HepG2 (cell line): ENCODE results near the gene GLUD1. TPM values are rescaled to one million over a fixed set of nuclear protein-coding genes. Genes with fewer than 3 reads are reported as not detected.
"Not testable (repeated sequence)": the region's sequence is repeated elsewhere in the genome, so short reads cannot be mapped to it uniquely, and the experiment has no call there.

ENCODE experiments used
- ATAC-seq: fragments of 200-7000 bp; cut with Tn5 transposase; 3 replicates; pipeline ENCODE4 v1.9.1; 2020; ENCODE audit warnings: mild to moderate bottlenecking, moderate library complexity
- BruUV-seq: library from RNA; stranded (reverse); fragments of 400-500 nt; replicated peaks from 2 replicates; lab custom pipeline; 2021; lab: Mats Ljungman, UMichigan
- CTCF ChIA-PET: fragments of 300-600 bp; formaldehyde crosslinking; extraction: SDS; loops from one replicate; lab custom pipeline; 2021; ENCODE audit warnings: low total read pairs, inconsistent platforms, low intra/inter-chr PET ratio; lab: Yijun Ruan, JAX
- POLR2A ChIA-PET: fragments of 350-600 bp; sonication (Branson Sonifier 250); formaldehyde crosslinking; loops from one replicate; lab custom pipeline; 2020; ENCODE audit warnings: antibody characterized with exemption, inconsistent platforms; lab: Yijun Ruan, JAX
- DNase-seq: peaks from one replicate; pipeline ENCODE4 v3.0.0-alpha.2; 2015; ENCODE audit warnings: low spot score
- FAIRE-seq: peaks from 3 replicates; lab custom pipeline; 2011; peaks lifted over from hg19 to GRCh38; lab: Jason Lieb, UNC
- H2AFZ ChIP-seq: one replicate; pipeline ENCODE4 v1.6.1; 2011; ENCODE audit warnings: low read length, inconsistent platforms
- H3K27ac ChIP-seq: fragments of 300-600 bp; 3 replicates; pipeline ENCODE4 v1.8.0; 2011; ENCODE audit warnings: mixed run types, mild to moderate bottlenecking, mixed read lengths, low read length, inconsistent platforms; ENCODE audit not compliant: insufficient read depth; ENCODE audit errors: extremely low read length
- H3K27me3 ChIP-seq, 2 experiments: fragments of 200-600 bp in 1 of 2; 2 replicates in 1 of 2; 3 replicates in 1 of 2; pipeline versions ENCODE4 v1.6.0 to v1.8.0; 2011; ENCODE audit warnings: low read length in 2 of 2, mild to moderate bottlenecking in 2 of 2, moderate library complexity in 2 of 2, inconsistent platforms in 1 of 2; ENCODE audit not compliant: insufficient read depth in 2 of 2, control insufficient read depth in 1 of 2
- H3K36me3 ChIP-seq, 2 experiments: fragments of 200-600 bp in 1 of 2; replicated peaks in 1 of 2; 2 replicates in 1 of 2; 3 replicates in 1 of 2; pipeline versions ENCODE4 v1.5.1 to v1.8.0; 2011; ENCODE audit warnings: low read length in 2 of 2, inconsistent platforms in 1 of 2; ENCODE audit not compliant: insufficient read depth in 2 of 2, control insufficient read depth in 1 of 2
- H3K4me1 ChIP-seq: 2 replicates; pipeline ENCODE4 v1.5.1; 2012; ENCODE audit warnings: low read length, inconsistent platforms; ENCODE audit not compliant: insufficient read depth
- H3K4me2 ChIP-seq: 2 replicates; pipeline ENCODE4 v1.6.0; 2011; ENCODE audit warnings: low read depth, low read length, inconsistent platforms
- H3K4me3 ChIP-seq, 3 experiments: fragments of 200-600 bp in 1 of 3; sonication (generic), shearing (Covaris generic) in 1 of 3; replicated peaks in 1 of 3; 2 replicates each; pipeline ENCODE4 v1.5.1; 2011 to 2016; ENCODE audit warnings: low read length in 3 of 3, inconsistent platforms in 2 of 3, low read depth in 2 of 3, mild to moderate bottlenecking in 2 of 3, control low read depth in 1 of 3, mixed read lengths in 1 of 3; ENCODE audit not compliant: insufficient read depth in 1 of 3
- H3K79me2 ChIP-seq: one replicate; pipeline ENCODE4 v1.6.1; 2011; ENCODE audit warnings: low read length, inconsistent platforms; ENCODE audit not compliant: insufficient read depth
- H3K9ac ChIP-seq: 2 replicates; pipeline ENCODE4 v1.6.0; 2011; ENCODE audit warnings: mild to moderate bottlenecking, low read depth, low read length, inconsistent platforms; ENCODE audit not compliant: insufficient read depth
- H3K9me3 ChIP-seq: 2 replicates; pipeline ENCODE4 v1.5.1; 2012; ENCODE audit warnings: mild to moderate bottlenecking, low read length
- H4K20me1 ChIP-seq: 2 replicates; pipeline ENCODE4 v1.6.0; 2011; ENCODE audit warnings: inconsistent platforms, mild to moderate bottlenecking, low read length, moderate library complexity; ENCODE audit not compliant: insufficient read depth
- ASH2L ChIP-seq: fragments of 300-600, 200-600 bp; sonication (generic); IDR thresholded peaks from 2 replicates; pipeline ENCODE4 v1.7.0; 2017; ENCODE audit warnings: low read depth, mild to moderate bottlenecking, moderate library complexity, mixed read lengths, low read length; ENCODE audit not compliant: insufficient read length
- CREB1 ChIP-seq, 2 experiments: fragments of 450-650 bp in 1 of 2; IDR thresholded peaks; 2 replicates each; pipeline ENCODE4 v1.6.1; 2016 to 2017; ENCODE audit warnings: control low read depth in 1 of 2, mild to moderate bottlenecking in 1 of 2, missing compliant biosample characterization in 1 of 2, missing genetic modification characterization in 1 of 2
- EHMT2 ChIP-seq: fragments of 200-600 bp; sonication (generic); IDR thresholded peaks from 2 replicates; pipeline ENCODE4 v1.7.0; 2017; ENCODE audit warnings: antibody characterized with exemption, low read depth, low read length, borderline replicate concordance
- ERF ChIP-seq: IDR thresholded peaks from 2 replicates; pipeline ENCODE4 v1.6.1; 2018; ENCODE audit warnings: missing biosample characterization, missing genetic modification reagents
- FOXO1 ChIP-seq: sonication (generic); formaldehyde crosslinking; IDR thresholded peaks from 2 replicates; pipeline ENCODE4 v1.4.0; 2020; ENCODE audit warnings: missing genetic modification reagents
- FOXP1 ChIP-seq, 2 experiments: fragments of 450-650 bp in 1 of 2; IDR thresholded peaks; 2 replicates each; pipeline ENCODE4 v1.6.1; 2017 to 2018; ENCODE audit warnings: antibody characterized with exemption in 1 of 2
- GATAD2A ChIP-seq: IDR thresholded peaks from 2 replicates; pipeline ENCODE4 v1.6.1; 2016
- HDAC2 ChIP-seq: sonication (generic); formaldehyde crosslinking; IDR thresholded peaks from 2 replicates; pipeline ENCODE4 v1.4.0; 2020; ENCODE audit warnings: missing genetic modification reagents
- MEF2D ChIP-seq: sonication (generic); formaldehyde crosslinking; IDR thresholded peaks from 2 replicates; pipeline ENCODE4 v1.5.1; 2020; ENCODE audit warnings: mild to moderate bottlenecking, missing genetic modification reagents
- MEIS1 ChIP-seq: sonication (generic); formaldehyde crosslinking; IDR thresholded peaks from 2 replicates; pipeline ENCODE4 v1.9.0; 2021; ENCODE audit warnings: mild to moderate bottlenecking, missing genetic modification reagents, moderate library complexity, borderline replicate concordance
- RARA ChIP-seq: IDR thresholded peaks from 2 replicates; pipeline ENCODE4 v1.6.1; 2016; ENCODE audit warnings: missing genetic modification reagents, missing compliant biosample characterization
- SOX13 ChIP-seq, 3 experiments: fragments of 450-650 bp in 1 of 3; sonication (generic) in 1 of 3; formaldehyde crosslinking in 1 of 3; IDR thresholded peaks in 2 of 3; conservative IDR thresholded peaks in 1 of 3; 2 replicates each; pipeline versions ENCODE4 v1.5.0 to v1.6.1; 2016 to 2020; ENCODE audit warnings: antibody characterized with exemption in 1 of 3, mild to moderate bottlenecking in 1 of 3, missing compliant biosample characterization in 1 of 3, missing genetic modification reagents in 1 of 3, moderate library complexity in 1 of 3
- SOX5 ChIP-seq: IDR thresholded peaks from 2 replicates; pipeline ENCODE4 v1.6.1; 2016; ENCODE audit warnings: borderline replicate concordance
- ZC3H13 ChIP-seq: sonication (generic); formaldehyde crosslinking; IDR thresholded peaks from 2 replicates; pipeline ENCODE4 v1.8.1; 2023; ENCODE audit warnings: mild to moderate bottlenecking, missing genetic modification reagents, moderate library complexity
- WGBS: methylation state at CpG from one replicate; pipeline ENCODE4 v1.1.6; 2017; ENCODE audit warnings: low lambda C conversion rate; 5-methylcytosine and 5-hydroxymethylcytosine counted together
- in situ Hi-C: cut with HindIII; loops from 2 replicates; pipeline ENCODE4 v1.10.0; 2017; ENCODE audit warnings: low pct_unique_long_range_greater_than_20kb; ENCODE audit not compliant: extremely low pct_ligation_motif_present
- intact Hi-C: fragments of 100-400 bp; cut with micrococcal nuclease; formaldehyde crosslinking; loops from one replicate; pipeline ENCODE4 v1.10.0; 2022; ENCODE audit not compliant: unreplicated experiment
- polyA plus RNA-seq, 8 experiments: library from polyadenylated mRNA; depleted of rRNA in 3 of 8; stranded (reverse) in 7 of 8; unstranded in 1 of 8; fragments of >200 nt; fragmentation: Illumina TruSeq in 4 of 8; extraction: Trizol in 4 of 8; gene quantifications; 2 replicates each; pipeline versions ENCODE4 v1.2.1 to v1.2.3, GENCODE V29; 2011 to 2016; ENCODE audit warnings: low read depth in 4 of 8, missing spikeins in 1 of 8, mixed read lengths in 1 of 8; ENCODE audit not compliant: insufficient read depth in 1 of 8
- total RNA-seq, 5 experiments: library from RNA; depleted of rRNA; stranded (reverse); fragments of >200 nt; fragmentation: Illumina TruSeq; extraction: Trizol; gene quantifications; 2 replicates each; pipeline ENCODE4 v1.2.3, GENCODE V29; 2016; ENCODE audit warnings: low read depth in 1 of 5
- TF ChIP-seq, protein P1 (sequence below): IDR thresholded peaks from 2 replicates; pipeline ENCODE4 v1.6.1; 2016; ENCODE audit warnings: low read depth

Gene GLUD1
- total and polyA plus RNA-seq, 2 of the 13 experiments (the other 11 are each of a cell fraction or from before 2014, with no cell fraction given) = 301 to 798 TPM

DNA sequence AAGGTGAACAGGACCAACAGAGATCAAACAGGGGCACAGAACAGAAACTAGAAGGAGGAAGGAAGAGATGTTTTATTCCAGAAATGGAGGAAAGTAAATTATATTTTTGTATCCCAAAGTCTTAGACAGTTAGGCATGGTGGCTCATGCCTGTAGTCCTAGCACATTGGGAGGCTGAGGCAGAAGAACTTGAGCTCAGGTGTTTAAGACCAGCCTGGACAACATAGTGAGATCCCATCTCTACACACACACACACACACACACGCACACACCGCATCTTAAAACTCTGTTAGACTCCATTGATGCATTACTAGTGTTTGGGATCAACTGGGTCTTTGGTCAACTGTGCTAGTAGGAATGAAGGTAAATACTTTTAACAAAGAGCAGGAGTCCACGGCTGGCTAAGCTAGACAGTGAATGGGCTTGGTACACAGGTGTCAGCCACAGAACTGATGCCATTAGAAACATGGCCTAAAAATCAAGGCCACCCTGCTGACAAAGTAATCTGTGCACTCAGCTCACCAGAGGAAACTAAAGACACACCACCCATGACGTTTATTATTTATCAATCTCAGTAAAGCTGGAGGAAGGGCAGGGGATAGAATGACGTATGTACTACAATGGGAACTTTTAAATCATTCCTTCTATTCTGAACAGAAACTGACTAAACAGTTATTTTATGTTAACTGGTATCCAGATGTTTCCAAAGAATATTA, 10.9 kb downstream of the GLUD1 start:
- Histone ChIP-seq H3K4me1 (peaks cover 71% of the 10 kb centered on the region), H3K9ac (0 out of 2 replicates have a peak overlapping the region, but pooled peaks have one; percentile 29), H4K20me1 (peaks cover 63% of the 10 kb centered on the region), H3K79me2 (peaks cover 76% of the 10 kb centered on the region), H3K36me3 (peaks cover 2 to 23% of the 10 kb centered on the region in 2 experiments; a peak in 4 of 5 replicates), H3K4me2 (peak overlapping the region; percentile 45), H3K27ac (peak overlapping the region; percentile 67)
- H2AFZ ChIP-seq; H3K4me3 ChIP-seq; H3K9me3 ChIP-seq; CTCF ChIA-PET; intact Hi-C loops; in situ Hi-C loops; BruUV-seq; H3K27me3 ChIP-seq; FAIRE-seq; TF ChIP-seq FOXP1, SOX13 (IDR thresholded peaks at IDR 0.05): not testable (repeated sequence)
- ATAC-seq = peak; percentile 87
- POLR2A ChIA-PET = interaction anchor here (1.1 to 3.3 kb wide), 2 partner anchors 9 to 12 kb away, joined by 3 to 14 read pairs; no protein-coding TSS in a partner anchor
- DNase-seq = peak; percentile 66
- 24% methylated on average over 5 of the region's 5 CpGs for WGBS
- 0 out of 2 replicates have a peak, but pooled peaks have one; percentile 21 for TF ChIP-seq MEF2D (CRISPR knock-in tag)
- peak; percentile 31; the same call in 1 of the 2 replicates for TF ChIP-seq GATAD2A
- TF ChIP-seq FOXP1 (CRISPR knock-in tag; IDR thresholded peaks at IDR 0.05) = peak; percentile 12; the same call in 1 of the 2 replicates
- TF ChIP-seq ZC3H13 = peak; percentile 48; the same call in 1 of the 2 replicates
- TF ChIP-seq SOX13 (CRISPR knock-in tag; conservative IDR thresholded peaks at IDR 0.05 in 1 of 2, IDR thresholded peaks at IDR 0.05 in 1 of 2) = peak in 1 of 2 experiments; percentile 40; a peak in 1 of 4 replicates
- TF ChIP-seq RARA = peak; percentile 28; the same call in 1 of the 2 replicates
- TF ChIP-seq, protein P1, sequence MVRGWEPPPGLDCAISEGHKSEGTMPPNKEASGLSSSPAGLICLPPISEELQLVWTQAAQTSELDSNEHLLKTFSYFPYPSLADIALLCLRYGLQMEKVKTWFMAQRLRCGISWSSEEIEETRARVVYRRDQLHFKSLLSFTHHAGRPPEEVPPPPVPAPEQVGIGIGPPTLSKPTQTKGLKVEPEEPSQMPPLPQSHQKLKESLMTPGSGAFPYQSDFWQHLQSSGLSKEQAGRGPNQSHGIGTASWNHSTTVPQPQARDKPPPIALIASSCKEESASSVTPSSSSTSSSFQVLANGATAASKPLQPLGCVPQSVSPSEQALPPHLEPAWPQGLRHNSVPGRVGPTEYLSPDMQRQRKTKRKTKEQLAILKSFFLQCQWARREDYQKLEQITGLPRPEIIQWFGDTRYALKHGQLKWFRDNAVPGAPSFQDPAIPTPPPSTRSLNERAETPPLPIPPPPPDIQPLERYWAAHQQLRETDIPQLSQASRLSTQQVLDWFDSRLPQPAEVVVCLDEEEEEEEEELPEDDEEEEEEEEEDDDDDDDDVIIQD = peak; percentile 48; the same call in 1 of the 2 replicates
- peak; percentile 72 for TF ChIP-seq CREB1 (IDR thresholded peaks at IDR 0.05)
- TF ChIP-seq CREB1 (CRISPR knock-in tag; IDR thresholded peaks at IDR 0.05) = peak; percentile 60
- peak; percentile 30; the same call in 1 of the 2 replicates for TF ChIP-seq ERF (CRISPR knock-in tag)
- peak; percentile 25; the same call in 1 of the 2 replicates for TF ChIP-seq MEIS1 (CRISPR knock-in tag)
- peak; percentile 26 for TF ChIP-seq ASH2L
- peak; percentile 52; the same call in 1 of the 2 replicates for TF ChIP-seq FOXO1 (CRISPR knock-in tag)
- TF ChIP-seq SOX5 = peak; percentile 55
- 0 out of 2 replicates have a peak, but pooled peaks have one; percentile 30 for TF ChIP-seq EHMT2
- TF ChIP-seq HDAC2 (CRISPR knock-in tag) = peak; percentile 32; the same call in 1 of the 2 replicates
